HCT116 (cell line): Measurements from ENCODE around the gene CR2. TPM values are rescaled to one million over a fixed set of nuclear protein-coding genes. Genes with fewer than 3 reads are reported as not detected.

Experiments
- ATAC-seq: fragments of 200-7000 bp; cut with Tn5 transposase; 2 replicates; pipeline ENCODE4 v1.9.1; 2020; ENCODE audit warnings: mild to moderate bottlenecking, moderate library complexity
- BruUV-seq: library from RNA; stranded (reverse); fragments of 400-500 nt; replicated peaks from 2 replicates; lab custom pipeline; 2021; lab: Mats Ljungman, UMichigan
- CTCF ChIA-PET: fragments of 300-600 bp; sonication (Branson Sonifier 250); formaldehyde crosslinking; loops from one replicate; lab custom pipeline; 2021; ENCODE audit warnings: antibody characterized with exemption; lab: Charles Lee
- POLR2A ChIA-PET: fragments of 300-600, 350-600 bp; sonication (Branson Sonifier 250); formaldehyde crosslinking; loops from one replicate; lab custom pipeline; 2021; ENCODE audit warnings: antibody characterized with exemption; lab: Charles Lee
- RAD21 ChIA-PET, 2 experiments: fragments of 300-600 bp; sonication (Branson Sonifier 250); formaldehyde crosslinking; loops; one replicate each; lab custom pipeline; 2023; ENCODE audit warnings: low total read pairs in 2 of 2; ENCODE audit not compliant: uncharacterized antibody in 2 of 2, unreplicated experiment in 2 of 2, low non-redundant PET in 1 of 2; lab: Charles Lee
- DNase-seq: peaks from one replicate; pipeline ENCODE4 v3.0.0-alpha.2; 2010; ENCODE audit warnings: low read depth, low spot score
- H2AFZ ChIP-seq: fragments of 200-600 bp; shearing (Covaris generic), sonication (generic); 2 replicates; pipeline ENCODE4 v1.6.1; 2017; ENCODE audit warnings: low read depth, mixed run types, mixed read lengths, antibody characterized with exemption, low read length; ENCODE audit not compliant: poor library complexity, severe bottlenecking
- H3K27ac ChIP-seq: 2 replicates; pipeline ENCODE4 v1.5.1; 2012; ENCODE audit warnings: low read depth, low read length
- H3K27me3 ChIP-seq: fragments of 200-600 bp; sonication (generic); 2 replicates; pipeline ENCODE4 v1.6.1; 2016; ENCODE audit warnings: mixed run types, low read length, mixed read lengths; ENCODE audit not compliant: insufficient read depth
- H3K36me3 ChIP-seq, 2 experiments: fragments of 200-500 bp in 1 of 2; fragments of 200-600 bp in 1 of 2; sonication (Bioruptor generic) in 1 of 2; sonication (generic) in 1 of 2; 2 replicates each; pipeline versions ENCODE4 v1.5.1 to v1.6.1; 2014 to 2016; ENCODE audit warnings: low read length in 2 of 2, inconsistent platforms in 1 of 2, mixed read lengths in 1 of 2, mixed run types in 1 of 2; ENCODE audit not compliant: insufficient read depth in 2 of 2, control insufficient read depth in 1 of 2
- H3K4me1 ChIP-seq, 2 experiments: fragments of 200-600 bp in 1 of 2; sonication (generic) in 1 of 2; 2 replicates each; pipeline versions ENCODE4 v1.5.1 to v1.6.1; 2012 to 2017; ENCODE audit warnings: low read length in 2 of 2, inconsistent platforms in 1 of 2, mild to moderate bottlenecking in 1 of 2, mixed read lengths in 1 of 2, mixed run types in 1 of 2, moderate library complexity in 1 of 2; ENCODE audit not compliant: insufficient read depth in 2 of 2, control insufficient read depth in 1 of 2
- H3K4me2 ChIP-seq: fragments of 200-600 bp; sonication (generic); 2 replicates; pipeline ENCODE4 v1.6.1; 2017; ENCODE audit warnings: mixed run types, low read length, mixed read lengths
- H3K4me3 ChIP-seq, 2 experiments: fragments of 200-600 bp in 1 of 2; sonication (generic) in 1 of 2; replicated peaks in 1 of 2; 2 replicates each; pipeline ENCODE4 v1.5.1; 2011 to 2016; ENCODE audit warnings: low read length in 2 of 2, control low read depth in 1 of 2, low read depth in 1 of 2, mild to moderate bottlenecking in 1 of 2, mixed read lengths in 1 of 2, mixed run types in 1 of 2
- H3K79me2 ChIP-seq: fragments of 200-600 bp; sonication (generic); 2 replicates; pipeline ENCODE4 v1.6.1; 2017; ENCODE audit warnings: mild to moderate bottlenecking, mixed run types, low read length, moderate library complexity, mixed read lengths; ENCODE audit not compliant: insufficient read depth
- H3K9ac ChIP-seq: fragments of 200-600 bp; sonication (generic); 2 replicates; pipeline ENCODE4 v1.6.1; 2016; ENCODE audit warnings: low read length, mixed read lengths
- H3K9me2 ChIP-seq: fragments of 200-600 bp; sonication (generic), shearing (Covaris generic); 2 replicates; pipeline ENCODE4 v1.6.1; 2017; ENCODE audit warnings: mixed run types, mild to moderate bottlenecking, moderate library complexity; ENCODE audit not compliant: insufficient read depth
- H3K9me3 ChIP-seq, 2 experiments: fragments of 200-500 bp in 1 of 2; fragments of 200-600 bp in 1 of 2; sonication (Bioruptor generic) in 1 of 2; sonication (generic) in 1 of 2; 2 replicates each; pipeline ENCODE4 v1.6.1; 2014 to 2017; ENCODE audit warnings: low read length in 2 of 2, mixed read lengths in 2 of 2, inconsistent platforms in 1 of 2, low read depth in 1 of 2, mild to moderate bottlenecking in 1 of 2, mixed run types in 1 of 2, moderate library complexity in 1 of 2; ENCODE audit not compliant: control insufficient read depth in 1 of 2, insufficient read depth in 1 of 2
- H4K20me1 ChIP-seq: fragments of 200-600 bp; sonication (generic), shearing (Covaris generic); 2 replicates; pipeline ENCODE4 v1.6.1; 2017; ENCODE audit warnings: mixed run types, mild to moderate bottlenecking, moderate library complexity; ENCODE audit not compliant: insufficient read depth
- CBX3 ChIP-seq: IDR thresholded peaks from 2 replicates; pipeline ENCODE4 v1.6.1; 2012; ENCODE audit warnings: low read depth
- CEBPB ChIP-seq: IDR thresholded peaks from 2 replicates; pipeline ENCODE4 v1.6.1; 2012; ENCODE audit warnings: low read depth
- EGR1 ChIP-seq: IDR thresholded peaks from 2 replicates; pipeline ENCODE4 v1.6.1; 2012; ENCODE audit warnings: low read depth
- EZH2 ChIP-seq: fragments of 200-600 bp; sonication (generic); IDR thresholded peaks from 2 replicates; pipeline ENCODE4 v1.6.1; 2017; ENCODE audit warnings: antibody characterized with exemption, mixed run types
- FOSL1 ChIP-seq: IDR thresholded peaks from 2 replicates; pipeline ENCODE4 v1.6.1; 2012; ENCODE audit warnings: low read depth
- JUND ChIP-seq: IDR thresholded peaks from 2 replicates; pipeline ENCODE4 v1.6.1; 2012
- POLR2A ChIP-seq: IDR thresholded peaks from 2 replicates; pipeline ENCODE4 v1.7.0; 2011; ENCODE audit warnings: borderline replicate concordance; ENCODE audit not compliant: insufficient read depth, insufficient read length; ENCODE audit errors: extremely low read depth
- SIN3A ChIP-seq: IDR thresholded peaks from 2 replicates; pipeline ENCODE4 v1.6.1; 2012; ENCODE audit warnings: low read depth
- SRF ChIP-seq: IDR thresholded peaks from 2 replicates; pipeline ENCODE4 v1.6.1; 2012; ENCODE audit warnings: low read depth
- TCF7L2 ChIP-seq: IDR thresholded peaks from 2 replicates; pipeline ENCODE4 v1.7.0; 2011; ENCODE audit warnings: borderline replicate concordance, inconsistent platforms; ENCODE audit not compliant: insufficient read depth, insufficient read length; ENCODE audit errors: extremely low read depth
- YY1 ChIP-seq: IDR thresholded peaks from 2 replicates; pipeline ENCODE4 v1.6.1; 2011; ENCODE audit warnings: low read length, low read depth, moderate library complexity, mild to moderate bottlenecking; ENCODE audit not compliant: insufficient replicate concordance; ENCODE audit errors: extremely low read depth
- ZFX ChIP-seq: fragments of 450-650 bp; IDR thresholded peaks from 2 replicates; pipeline ENCODE4 v1.6.1; 2017
- ZNF274 ChIP-seq: fragments of 200-500 bp; sonication (Bioruptor generic); IDR thresholded peaks from 2 replicates; pipeline ENCODE4 v1.6.1; 2014; ENCODE audit warnings: mild to moderate bottlenecking, low read depth, low read length, inconsistent platforms
- intact Hi-C: fragments of 100-400 bp; cut with micrococcal nuclease; formaldehyde crosslinking; loops from 2 replicates; pipeline ENCODE4 v1.10.0; 2022
- total RNA-seq: library from RNA; stranded (reverse); gene quantifications from one replicate; pipeline ENCODE4 v1.2.1, GENCODE V29; 2021; ENCODE audit not compliant: unreplicated experiment
- TF ChIP-seq, protein P1 (sequence below): IDR thresholded peaks from 2 replicates; pipeline ENCODE4 v1.6.1; 2012; ENCODE audit warnings: low read depth
- TF ChIP-seq, protein P2 (sequence below), 3 experiments: fragments of 200-600 bp in 1 of 3; sonication (generic) in 1 of 3; IDR thresholded peaks in 2 of 3; conservative IDR thresholded peaks in 1 of 3; 2 replicates each; pipeline ENCODE4 v1.5.1; 2012 to 2017; ENCODE audit warnings: low read depth in 2 of 3, low read length in 2 of 3, antibody characterized with exemption in 1 of 3, borderline replicate concordance in 1 of 3, control low read depth in 1 of 3, mild to moderate bottlenecking in 1 of 3, mixed read lengths in 1 of 3, mixed run types in 1 of 3, moderate library complexity in 1 of 3; ENCODE audit not compliant: insufficient read depth in 1 of 3

The CR2 gene
- total RNA-seq, 1 experiment from 2014 or later: 4.0 TPM

DNA sequence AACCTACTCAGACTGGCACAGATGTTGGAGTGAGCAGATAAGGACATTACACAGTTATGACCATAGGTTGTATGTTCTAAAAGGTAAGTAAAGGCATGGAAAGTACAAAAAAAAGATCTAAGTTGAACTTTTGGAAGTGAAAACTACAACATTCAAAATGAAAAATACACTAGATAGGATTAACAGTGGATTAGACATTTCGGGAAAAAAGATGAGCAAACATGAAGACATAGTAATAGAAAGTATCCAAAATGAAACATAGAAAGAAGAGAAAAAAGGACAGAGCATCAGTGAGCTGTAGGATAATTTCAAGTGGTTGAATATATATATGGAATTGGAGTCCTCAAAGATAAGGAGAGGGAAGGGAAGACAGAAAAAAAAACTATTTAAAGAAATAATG is 34.0 kb upstream of the CR2 start:
- Histone ChIP-seq H3K9ac (no peak overlapping the region), H3K27ac (no peak overlapping the region), H2AFZ (no peak overlapping the region), H3K27me3 (no peaks in the 10 kb centered on the region), H3K9me2 (no peaks in the 10 kb centered on the region), H3K79me2 (no peaks in the 10 kb centered on the region), H3K4me2 (no peak overlapping the region), H4K20me1 (no peaks in the 10 kb centered on the region), H3K4me1 (no peaks in the 10 kb centered on the region), H3K4me3 (no peak overlapping the region), H3K36me3 (no peaks in the 10 kb centered on the region), H3K9me3 (no peaks in the 10 kb centered on the region)
- CTCF ChIA-PET: no interaction called here
- ATAC-seq: no peak
- RAD21 ChIA-PET: no interaction called here
- POLR2A ChIA-PET: no interaction called here
- TF ChIP-seq ZFX: no peak
- TF ChIP-seq ZNF274: no peak
- no peak for TF ChIP-seq SRF
- no peak for TF ChIP-seq EZH2
- TF ChIP-seq POLR2A: no peak
- TF ChIP-seq EGR1: no peak
- TF ChIP-seq FOSL1: no peak
- TF ChIP-seq, protein P1, sequence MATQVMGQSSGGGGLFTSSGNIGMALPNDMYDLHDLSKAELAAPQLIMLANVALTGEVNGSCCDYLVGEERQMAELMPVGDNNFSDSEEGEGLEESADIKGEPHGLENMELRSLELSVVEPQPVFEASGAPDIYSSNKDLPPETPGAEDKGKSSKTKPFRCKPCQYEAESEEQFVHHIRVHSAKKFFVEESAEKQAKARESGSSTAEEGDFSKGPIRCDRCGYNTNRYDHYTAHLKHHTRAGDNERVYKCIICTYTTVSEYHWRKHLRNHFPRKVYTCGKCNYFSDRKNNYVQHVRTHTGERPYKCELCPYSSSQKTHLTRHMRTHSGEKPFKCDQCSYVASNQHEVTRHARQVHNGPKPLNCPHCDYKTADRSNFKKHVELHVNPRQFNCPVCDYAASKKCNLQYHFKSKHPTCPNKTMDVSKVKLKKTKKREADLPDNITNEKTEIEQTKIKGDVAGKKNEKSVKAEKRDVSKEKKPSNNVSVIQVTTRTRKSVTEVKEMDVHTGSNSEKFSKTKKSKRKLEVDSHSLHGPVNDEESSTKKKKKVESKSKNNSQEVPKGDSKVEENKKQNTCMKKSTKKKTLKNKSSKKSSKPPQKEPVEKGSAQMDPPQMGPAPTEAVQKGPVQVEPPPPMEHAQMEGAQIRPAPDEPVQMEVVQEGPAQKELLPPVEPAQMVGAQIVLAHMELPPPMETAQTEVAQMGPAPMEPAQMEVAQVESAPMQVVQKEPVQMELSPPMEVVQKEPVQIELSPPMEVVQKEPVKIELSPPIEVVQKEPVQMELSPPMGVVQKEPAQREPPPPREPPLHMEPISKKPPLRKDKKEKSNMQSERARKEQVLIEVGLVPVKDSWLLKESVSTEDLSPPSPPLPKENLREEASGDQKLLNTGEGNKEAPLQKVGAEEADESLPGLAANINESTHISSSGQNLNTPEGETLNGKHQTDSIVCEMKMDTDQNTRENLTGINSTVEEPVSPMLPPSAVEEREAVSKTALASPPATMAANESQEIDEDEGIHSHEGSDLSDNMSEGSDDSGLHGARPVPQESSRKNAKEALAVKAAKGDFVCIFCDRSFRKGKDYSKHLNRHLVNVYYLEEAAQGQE: no peak
- TF ChIP-seq JUND: no peak
- no peak for TF ChIP-seq CEBPB
- no peak for TF ChIP-seq TCF7L2
- no peak for TF ChIP-seq CBX3
- no peak for TF ChIP-seq SIN3A
- TF ChIP-seq YY1: no peak
- TF ChIP-seq, protein P2, sequence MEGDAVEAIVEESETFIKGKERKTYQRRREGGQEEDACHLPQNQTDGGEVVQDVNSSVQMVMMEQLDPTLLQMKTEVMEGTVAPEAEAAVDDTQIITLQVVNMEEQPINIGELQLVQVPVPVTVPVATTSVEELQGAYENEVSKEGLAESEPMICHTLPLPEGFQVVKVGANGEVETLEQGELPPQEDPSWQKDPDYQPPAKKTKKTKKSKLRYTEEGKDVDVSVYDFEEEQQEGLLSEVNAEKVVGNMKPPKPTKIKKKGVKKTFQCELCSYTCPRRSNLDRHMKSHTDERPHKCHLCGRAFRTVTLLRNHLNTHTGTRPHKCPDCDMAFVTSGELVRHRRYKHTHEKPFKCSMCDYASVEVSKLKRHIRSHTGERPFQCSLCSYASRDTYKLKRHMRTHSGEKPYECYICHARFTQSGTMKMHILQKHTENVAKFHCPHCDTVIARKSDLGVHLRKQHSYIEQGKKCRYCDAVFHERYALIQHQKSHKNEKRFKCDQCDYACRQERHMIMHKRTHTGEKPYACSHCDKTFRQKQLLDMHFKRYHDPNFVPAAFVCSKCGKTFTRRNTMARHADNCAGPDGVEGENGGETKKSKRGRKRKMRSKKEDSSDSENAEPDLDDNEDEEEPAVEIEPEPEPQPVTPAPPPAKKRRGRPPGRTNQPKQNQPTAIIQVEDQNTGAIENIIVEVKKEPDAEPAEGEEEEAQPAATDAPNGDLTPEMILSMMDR (IDR thresholded peaks at IDR 0.05 in 2 of 3, conservative IDR thresholded peaks at IDR 0.05 in 1 of 3; ENCODE audit: borderline replicate concordance in 1 of 3, insufficient read depth in 1 of 3, low read depth in 2 of 3, low read length in 2 of 3): no peak
- intact Hi-C loops: no loop called here
- no peak for DNase-seq
- no TSS peak for BruUV-seq
